WI38 (cell line): Measurements from ENCODE around the gene DSCAML1.

Experiments used
- H3K4me3 ChIP-seq: 2 replicates; pipeline ENCODE4 v1.5.1; 2011; ENCODE audit warnings: low read depth, mild to moderate bottlenecking, control low read depth, low read length
- TF ChIP-seq, protein P1 (sequence below): IDR thresholded peaks from 2 replicates; pipeline ENCODE4 v1.5.1; 2012; ENCODE audit warnings: low read depth, mild to moderate bottlenecking, control low read depth, low read length

The DSCAML1 gene

DNA sequence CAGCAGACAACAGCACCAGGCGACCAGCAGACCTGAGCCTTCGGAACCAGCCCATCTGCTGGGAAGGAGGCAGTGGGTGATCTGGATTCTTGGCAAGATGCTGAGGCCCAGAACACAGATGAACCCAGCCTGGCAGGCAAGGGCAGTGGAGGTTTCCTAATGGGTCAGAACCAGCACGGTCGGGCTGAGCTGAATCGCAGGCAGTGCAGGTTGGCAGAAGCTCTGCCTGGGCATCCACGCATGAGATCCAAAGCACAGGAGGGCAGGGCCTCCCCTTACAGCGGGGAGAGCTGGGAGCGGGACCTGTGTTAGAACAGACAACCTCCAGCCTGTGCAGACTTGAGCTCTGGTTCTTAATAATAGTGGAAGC is 47.5 kb downstream of the DSCAML1 start:
- no peak overlapping the region for H3K4me3 ChIP-seq

DNA sequence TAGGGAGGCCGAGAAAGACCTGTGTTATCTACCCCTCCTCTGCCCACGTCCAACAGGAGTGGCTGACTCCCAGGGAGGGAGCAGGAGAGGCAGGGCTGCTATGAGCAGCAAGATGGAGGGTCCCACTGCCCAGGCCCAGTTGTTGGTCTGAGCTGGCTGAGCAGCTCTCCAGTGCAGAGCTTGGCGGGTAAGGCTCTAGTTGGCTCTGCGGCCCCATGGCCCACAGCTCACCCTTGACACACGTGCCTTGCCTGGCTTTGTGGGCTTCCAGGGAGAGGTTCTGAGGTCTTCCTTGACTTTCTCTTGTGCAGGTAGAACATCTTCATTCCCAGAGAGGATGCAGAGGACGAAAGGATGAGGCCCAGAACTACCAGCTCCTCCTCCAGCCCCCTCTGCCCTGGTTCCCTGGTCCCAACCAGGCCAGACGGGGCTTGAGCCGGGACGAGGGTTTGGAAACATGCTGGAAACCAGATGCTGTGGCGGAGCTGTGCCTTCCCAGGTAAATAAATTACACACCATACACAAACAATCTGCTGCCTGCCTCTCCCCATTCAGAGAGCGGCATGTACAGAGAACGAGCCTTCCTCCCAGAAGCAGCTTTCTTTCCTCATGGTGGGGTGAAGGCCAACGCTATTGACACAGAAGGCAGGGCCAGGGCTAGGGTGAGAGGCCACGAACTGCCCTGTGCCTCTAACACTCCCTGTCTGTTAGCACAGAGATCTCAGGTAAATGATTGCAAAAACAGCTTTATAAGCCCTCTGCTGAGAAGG is 48.1 kb downstream of the DSCAML1 start:
- TF ChIP-seq, protein P1, sequence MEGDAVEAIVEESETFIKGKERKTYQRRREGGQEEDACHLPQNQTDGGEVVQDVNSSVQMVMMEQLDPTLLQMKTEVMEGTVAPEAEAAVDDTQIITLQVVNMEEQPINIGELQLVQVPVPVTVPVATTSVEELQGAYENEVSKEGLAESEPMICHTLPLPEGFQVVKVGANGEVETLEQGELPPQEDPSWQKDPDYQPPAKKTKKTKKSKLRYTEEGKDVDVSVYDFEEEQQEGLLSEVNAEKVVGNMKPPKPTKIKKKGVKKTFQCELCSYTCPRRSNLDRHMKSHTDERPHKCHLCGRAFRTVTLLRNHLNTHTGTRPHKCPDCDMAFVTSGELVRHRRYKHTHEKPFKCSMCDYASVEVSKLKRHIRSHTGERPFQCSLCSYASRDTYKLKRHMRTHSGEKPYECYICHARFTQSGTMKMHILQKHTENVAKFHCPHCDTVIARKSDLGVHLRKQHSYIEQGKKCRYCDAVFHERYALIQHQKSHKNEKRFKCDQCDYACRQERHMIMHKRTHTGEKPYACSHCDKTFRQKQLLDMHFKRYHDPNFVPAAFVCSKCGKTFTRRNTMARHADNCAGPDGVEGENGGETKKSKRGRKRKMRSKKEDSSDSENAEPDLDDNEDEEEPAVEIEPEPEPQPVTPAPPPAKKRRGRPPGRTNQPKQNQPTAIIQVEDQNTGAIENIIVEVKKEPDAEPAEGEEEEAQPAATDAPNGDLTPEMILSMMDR, result no peak

More for the DNA sequence above, 47.5 kb downstream of the DSCAML1 start:
- TF ChIP-seq, protein P1, result no peak

DNA sequence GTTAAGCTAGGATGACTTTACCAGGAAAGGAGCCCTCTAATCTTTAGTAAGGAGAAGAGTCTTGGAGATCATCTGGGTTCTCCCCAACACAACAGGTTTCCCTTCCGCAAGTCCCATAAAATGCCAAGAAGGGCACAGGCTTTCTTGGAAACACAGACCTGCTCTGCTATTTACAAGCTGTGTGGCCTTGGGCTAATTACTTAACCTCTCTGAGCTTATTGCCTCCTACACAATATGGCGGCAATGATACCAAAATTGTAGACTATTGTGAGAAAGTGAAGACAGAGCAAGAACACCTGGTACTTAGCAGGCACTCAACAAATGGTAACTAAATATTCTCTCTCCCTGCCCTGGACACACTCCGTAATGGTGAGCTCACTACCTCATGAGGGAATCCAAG is 49.1 kb downstream of the DSCAML1 start:
- TF ChIP-seq, protein P1, result no peak
- no peak overlapping the region for H3K4me3 ChIP-seq

More for the DNA sequence above, 48.1 kb downstream of the DSCAML1 start:
- no peak overlapping the region for H3K4me3 ChIP-seq

DNA sequence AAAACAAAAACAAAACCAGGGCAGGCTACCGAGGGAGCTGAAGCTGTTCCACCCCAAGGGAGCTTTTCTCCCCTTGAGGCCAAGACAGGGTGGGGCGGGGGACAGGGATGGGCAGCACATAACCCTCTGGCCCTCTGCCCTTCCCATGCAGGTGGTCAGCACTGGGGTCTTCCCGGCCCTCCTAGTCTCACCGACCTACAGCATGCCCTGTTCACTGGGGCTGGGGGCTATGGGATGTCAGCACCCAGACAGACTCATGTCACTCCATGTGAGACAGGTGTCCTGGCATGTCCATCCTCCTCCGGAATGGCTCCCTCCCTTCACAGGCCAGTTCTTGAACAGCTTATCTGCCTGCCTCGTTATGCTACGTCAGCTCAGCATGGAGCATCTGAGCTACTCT is 51.7 kb downstream of the DSCAML1 start:
- TF ChIP-seq, protein P1, result no peak
- H3K4me3 ChIP-seq, result no peak overlapping the region

DNA sequence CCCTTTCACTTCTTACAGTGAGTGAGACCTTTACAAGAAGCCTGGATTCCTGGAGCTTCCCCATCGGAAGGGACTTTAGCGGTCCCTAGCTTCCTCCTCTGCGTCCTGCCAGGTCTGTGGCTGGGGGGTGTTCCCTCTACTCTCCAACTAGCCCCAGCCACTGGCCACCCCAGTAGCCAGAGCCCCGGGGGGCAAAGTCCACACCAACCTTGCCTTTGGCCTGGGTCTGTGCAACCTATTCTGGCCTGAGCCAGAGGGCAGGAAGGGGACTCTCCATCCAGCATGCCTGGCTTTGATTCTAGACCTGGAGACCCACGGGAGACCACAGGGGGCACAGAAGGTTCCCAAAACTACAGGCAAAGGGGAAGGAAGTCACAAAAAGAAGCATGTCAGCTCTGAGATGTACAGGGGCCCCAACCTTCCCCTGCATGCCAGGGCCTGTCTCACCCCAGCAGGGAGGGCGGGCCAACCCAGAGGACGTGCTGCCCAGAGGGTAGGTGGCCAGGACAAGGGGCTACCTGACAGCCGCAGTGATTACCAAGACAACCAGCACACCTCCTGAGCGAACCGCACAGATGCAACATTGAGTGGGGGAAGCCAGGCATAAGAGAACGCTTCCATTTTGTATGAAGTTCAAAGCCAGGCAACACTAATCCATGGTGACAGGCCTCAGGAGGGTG is 52.4 kb downstream of the DSCAML1 start:
- TF ChIP-seq, protein P1, result no peak
- no peak overlapping the region for H3K4me3 ChIP-seq

DNA sequence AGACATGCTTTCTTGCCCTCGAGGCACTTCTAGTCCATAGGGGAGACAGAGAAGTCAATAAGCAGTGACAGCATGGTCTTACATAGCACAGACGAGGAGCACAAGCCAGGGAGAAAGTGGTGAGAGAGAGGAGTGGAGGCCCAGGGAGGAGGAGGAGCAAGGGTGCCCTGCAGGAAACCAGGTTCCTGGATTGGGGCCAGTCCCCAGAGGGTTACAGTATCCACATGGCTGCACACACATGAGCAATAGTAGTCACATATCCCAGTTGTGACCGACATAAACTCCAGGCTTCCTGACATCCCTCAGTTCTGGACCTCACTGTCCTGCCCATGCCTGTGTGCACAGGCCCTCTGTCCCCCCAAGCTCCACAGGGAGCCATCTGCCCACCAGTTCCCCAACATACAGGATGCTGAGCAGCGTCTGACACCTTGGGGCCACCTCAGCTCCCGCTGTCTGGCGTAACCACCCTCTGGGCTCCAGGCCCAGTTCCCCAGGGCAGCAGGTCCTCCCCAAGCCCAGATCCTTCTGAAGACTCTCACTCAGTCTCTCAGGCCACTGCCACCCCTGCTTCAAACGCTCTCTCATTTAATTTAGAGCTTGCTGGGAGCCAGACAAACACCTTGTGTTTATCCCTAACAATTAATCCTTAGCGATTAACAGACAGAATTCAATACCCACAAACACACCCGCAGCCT is 53.7 kb downstream of the DSCAML1 start:
- TF ChIP-seq, protein P1, result no peak
- no peak overlapping the region for H3K4me3 ChIP-seq
